MV-4-11 (cell line): ENCODE results near the gene RNU7-1.
A peak's percentile ranks its signal among the peaks of the same experiment; 100 is the strongest.

Experiments
- DNase-seq: peaks from one replicate; lab custom pipeline; 2025; lab: John Stamatoyannopoulos, UW

Gene RNU7-1

DNA sequence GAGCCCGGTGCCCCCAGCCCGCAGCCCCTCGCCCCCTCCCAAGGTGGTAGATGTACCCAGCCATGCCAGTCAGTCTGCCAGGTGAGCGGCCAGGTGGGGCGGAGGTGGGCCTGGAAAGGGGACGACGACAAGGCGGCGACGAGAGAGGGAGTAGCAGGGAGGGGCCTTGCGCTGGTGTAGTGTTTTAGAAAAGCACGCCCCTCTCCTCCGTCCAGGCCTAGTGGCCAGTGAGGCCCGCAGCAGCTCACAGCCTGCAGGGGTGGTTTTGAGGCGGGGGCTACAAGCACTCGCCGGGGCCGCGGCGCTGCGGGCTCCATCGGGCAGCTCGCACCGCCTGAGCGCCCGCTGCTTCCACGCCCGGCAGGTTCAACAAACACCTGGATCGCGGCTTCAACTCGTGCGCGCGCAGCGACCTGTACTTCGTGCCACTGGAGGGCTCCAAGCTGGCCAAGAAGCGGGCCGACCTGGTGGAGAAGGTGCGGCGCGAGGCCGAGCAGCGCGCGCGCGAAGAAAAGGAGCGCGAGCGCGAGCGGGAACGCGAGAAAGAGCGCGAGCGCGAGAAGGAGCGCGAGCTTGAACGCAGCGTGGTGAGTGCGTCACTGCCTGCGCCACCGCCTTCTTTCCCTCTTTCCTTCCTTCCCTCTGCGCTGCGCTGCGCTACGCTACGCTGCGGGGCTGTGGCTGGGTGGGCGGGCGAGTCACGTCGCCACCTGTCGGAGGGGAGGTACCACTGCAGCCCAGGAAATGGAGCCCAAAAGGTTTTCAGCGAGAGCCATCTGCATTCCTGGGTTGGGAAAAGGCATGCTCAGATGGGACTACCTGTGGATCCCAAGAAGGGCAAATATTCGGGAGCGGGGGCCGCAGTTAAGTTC lies 5.9 kb upstream of the RNU7-1 start:
- DNase-seq, result peak; percentile 92

DNA sequence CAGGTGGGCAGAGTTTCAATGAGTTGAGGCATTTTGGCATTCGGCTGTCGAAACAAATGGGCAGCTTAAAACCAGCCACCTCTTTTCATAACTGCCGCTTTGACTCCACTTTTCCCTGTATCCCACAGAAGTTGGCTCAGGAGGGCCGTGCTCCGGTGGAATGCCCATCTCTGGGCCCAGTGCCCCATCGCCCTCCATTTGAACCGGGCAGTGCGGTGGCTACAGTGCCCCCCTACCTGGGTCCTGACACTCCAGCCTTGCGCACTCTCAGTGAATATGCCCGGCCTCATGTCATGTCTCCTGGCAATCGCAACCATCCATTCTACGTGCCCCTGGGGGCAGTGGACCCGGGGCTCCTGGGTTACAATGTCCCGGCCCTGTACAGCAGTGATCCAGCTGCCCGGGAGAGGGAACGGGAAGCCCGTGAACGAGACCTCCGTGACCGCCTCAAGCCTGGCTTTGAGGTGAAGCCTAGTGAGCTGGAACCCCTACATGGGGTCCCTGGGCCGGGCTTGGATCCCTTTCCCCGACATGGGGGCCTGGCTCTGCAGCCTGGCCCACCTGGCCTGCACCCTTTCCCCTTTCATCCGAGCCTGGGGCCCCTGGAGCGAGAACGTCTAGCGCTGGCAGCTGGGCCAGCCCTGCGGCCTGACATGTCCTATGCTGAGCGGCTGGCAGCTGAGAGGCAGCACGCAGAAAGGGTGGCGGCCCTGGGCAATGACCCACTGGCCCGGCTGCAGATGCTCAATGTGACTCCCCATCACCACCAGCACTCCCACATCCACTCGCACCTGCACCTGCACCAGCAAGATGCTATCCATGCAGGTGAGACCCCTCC lies 5.0 kb upstream of the RNU7-1 start:
- DNase-seq, result no peak

DNA sequence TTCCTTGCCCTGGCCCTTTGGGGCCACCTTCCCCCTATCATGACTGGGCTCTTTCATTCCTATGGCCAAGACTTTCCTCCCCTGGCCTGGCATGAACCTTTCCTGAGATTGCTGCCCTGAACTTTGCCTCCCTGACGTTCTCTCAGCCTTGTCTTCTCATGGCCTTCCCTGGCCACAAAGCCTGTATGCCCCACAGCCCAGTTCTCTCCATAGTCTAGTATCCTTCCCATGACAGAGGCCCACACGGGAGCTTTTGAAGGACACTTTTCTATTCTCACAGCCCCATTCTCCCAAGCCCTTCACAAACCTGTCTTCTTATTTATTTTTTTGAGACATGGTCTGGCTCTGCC lies 4.5 kb upstream of the RNU7-1 start:
- no peak for DNase-seq

DNA sequence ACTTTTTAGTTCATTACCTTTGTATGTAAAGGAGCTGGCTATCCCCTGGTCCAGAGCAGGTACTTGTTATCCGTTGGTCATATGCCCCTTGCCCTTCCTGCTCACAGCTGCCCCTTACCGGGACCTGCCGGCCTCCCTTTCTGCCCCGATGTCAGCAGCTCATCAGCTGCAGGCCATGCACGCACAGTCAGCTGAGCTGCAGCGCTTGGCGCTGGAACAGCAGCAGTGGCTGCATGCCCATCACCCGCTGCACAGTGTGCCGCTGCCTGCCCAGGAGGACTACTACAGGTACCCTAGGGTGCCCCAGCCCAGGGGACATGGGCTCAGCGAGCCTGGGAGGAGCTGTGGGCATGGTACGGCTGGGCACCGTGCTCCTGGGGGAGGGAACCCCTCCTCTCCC lies 2.3 kb upstream of the RNU7-1 start:
- DNase-seq, result no peak

DNA sequence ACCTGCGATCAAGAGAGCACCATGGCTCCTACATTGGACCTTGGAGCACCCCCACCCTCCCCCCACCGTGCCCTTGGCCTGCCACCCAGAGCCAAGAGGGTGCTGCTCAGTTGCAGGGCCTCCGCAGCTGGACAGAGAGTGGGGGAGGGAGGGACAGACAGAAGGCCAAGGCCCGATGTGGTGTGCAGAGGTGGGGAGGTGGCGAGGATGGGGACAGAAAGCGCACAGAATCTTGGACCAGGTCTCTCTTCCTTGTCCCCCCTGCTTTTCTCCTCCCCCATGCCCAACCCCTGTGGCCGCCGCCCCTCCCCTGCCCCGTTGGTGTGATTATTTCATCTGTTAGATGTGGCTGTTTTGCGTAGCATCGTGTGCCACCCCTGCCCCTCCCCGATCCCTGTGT lies 1.8 kb upstream of the RNU7-1 start:
- DNase-seq, result no peak

DNA sequence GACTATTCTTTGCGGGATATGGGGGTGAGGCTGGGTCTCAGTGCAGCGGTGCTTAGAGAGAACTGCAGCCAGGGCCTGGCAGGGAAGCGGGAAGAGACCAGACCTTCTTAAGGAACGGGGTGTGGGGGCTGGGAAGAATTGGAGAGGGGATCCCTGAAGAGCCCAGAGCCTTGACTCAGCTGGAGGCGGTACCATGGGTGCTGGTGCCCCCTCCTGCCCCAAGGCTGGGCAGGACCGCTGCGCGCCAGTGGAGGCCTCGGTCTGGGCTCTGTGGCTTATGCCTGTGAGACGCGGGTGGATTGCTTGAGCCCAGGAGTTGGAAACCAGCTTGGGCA lies 1.3 kb upstream of the RNU7-1 start:
- peak; percentile 82 for DNase-seq

DNA sequence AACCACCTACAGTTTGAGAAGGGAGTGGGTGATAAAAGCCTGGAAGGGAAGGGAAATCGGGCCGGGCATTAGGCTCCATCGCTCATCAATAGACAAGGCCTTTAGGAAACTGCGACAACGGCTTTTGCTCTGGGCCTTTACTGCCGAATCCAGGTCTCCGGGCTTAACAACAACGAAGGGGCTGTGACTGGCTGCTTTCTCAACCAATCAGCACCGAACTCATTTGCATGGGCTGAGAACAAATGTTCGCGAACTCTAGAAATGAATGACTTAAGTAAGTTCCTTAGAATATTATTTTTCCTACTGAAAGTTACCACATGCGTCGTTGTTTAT lies 261 bp upstream of the RNU7-1 start:
- DNase-seq, result peak; percentile 91

DNA sequence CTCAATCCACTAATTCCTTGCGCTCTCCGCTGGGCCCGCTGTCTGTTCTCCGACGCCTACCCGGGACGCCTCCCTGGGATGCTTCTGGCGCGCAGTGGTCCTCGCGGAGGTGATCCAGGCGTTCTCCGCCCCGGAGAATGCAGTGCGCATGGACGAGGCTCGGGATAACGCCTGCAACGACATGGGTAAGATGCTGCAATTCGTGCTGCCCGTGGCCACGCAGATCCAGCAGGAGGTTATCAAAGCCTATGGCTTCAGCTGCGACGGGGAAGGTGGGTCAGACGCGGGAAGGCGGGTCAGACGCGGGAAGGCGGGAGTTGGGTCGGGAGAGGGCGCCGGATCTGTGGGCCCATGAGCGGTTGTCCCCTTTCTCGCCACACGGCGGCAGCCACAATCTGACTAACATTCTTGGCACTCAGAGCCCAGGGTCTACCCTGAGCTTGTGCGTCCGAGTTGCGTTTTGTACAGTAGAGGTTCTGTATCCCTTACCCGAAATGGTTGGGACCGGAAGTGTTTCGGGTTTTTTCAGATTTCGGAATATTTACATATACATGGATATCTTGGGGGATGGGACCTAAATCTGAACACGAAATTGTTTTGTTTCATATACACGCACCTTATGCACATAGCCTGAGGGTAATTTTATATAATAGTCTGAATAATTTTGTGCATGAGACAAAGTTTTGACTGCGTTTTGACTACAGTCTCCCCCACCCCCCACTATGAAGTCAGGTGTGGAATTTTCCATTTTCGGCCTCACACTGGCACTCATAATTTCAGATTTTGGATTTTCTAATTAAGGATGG lies 968 bp downstream of the RNU7-1 start:
- DNase-seq, result peak; percentile 90

DNA sequence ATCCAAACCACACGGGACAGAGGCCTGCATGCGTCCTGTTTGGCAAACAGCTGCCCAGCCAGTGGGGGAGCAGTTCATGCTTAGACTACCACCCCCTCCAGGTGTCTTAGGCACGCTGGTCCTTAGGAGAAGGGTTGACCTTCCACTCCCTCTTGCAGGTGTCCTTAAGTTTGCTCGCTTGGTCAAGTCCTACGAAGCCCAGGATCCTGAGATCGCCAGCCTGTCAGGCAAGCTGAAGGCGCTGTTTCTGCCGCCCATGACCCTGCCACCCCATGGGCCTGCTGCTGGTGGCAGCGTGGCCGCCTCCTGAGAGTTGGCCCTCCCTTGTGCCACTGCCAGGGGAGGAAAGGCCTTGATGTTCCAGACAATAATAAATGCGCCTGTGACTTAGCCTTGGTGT lies 2.0 kb downstream of the RNU7-1 start:
- no peak for DNase-seq

DNA sequence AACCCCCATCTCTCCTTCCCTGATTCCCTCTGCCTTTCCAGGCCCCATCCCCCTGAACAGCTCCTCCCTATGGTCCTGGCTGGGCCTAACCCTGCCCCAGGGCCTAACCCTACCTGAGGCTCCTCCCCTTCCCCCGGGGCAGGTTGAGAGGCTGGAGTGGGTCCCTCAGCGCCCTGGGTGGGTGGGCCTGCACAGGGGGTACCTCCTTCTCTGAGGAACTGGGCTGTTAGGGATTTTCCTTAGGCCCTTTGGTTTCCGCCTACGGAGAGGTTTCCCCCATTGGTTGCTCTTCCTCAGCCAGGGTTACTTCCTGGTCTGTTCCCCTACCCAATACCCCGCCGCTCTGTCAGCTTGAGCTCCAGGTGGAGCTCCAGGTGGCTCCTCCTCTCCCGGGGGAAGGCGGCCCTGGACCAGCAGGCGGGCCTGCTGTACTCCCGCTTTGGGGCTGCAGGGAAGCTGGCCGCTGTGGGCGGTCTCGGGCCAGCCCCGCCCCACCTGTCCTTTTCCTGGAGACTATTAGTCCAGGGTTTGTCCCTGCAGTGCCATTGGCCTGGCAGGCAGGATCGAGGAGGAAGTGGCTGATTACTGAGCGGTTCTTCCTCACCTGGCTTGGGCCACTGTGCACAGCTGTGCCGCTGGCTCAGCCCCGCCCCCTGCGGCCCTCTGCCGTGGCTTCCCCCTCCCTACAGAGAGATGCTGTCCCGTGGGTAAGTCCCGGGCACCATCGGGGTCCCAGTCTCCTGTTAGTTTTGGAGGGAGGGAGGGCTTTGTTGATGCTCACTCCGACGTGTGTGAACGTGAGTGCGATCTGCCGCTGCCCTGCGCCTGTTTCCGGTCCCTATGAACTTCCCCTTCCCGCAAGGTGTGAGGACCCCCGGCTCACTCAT lies 2.7 kb downstream of the RNU7-1 start:
- peak; percentile 47 for DNase-seq

DNA sequence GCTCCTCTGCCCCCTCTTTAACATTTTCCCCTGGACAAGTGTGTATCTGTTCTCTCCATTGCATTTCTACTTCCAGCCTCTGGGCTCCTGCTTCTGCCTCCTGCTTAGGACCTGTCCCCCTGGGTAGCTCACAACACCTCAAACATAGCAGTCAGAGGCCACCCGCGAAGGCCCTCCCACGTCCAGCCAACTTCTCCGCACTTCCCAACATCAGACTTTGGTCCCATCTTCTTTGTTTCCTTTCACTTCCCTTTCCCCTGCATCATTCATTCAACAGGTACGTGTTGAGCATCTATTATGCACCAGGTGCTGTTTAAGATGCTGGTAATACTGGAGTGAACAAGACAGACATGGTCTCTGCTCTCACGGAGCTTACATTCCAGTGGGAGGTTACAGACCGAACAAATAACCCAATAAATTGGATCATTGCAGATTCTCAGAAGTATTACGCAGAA lies 3.3 kb downstream of the RNU7-1 start:
- DNase-seq, result no peak

DNA sequence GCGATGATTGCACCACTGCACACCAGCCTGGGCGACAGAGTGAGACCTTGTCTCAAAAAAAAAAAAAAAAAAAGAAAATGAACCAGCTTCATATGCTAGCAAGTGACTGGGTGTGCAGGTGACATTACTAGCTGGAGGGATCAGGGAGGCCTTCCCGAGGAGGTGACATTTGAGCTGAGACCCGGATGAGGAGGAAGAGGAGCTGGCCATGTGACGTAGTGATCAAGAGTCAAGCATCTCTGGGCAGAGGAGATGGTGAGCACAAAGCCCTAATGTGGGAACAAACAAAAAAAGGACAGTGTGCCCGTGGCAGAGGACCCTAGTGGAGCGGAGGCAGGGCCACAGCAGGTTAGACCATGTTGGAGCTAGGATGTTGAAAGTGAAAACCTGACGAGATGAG lies 4.0 kb downstream of the RNU7-1 start:
- no peak for DNase-seq

DNA sequence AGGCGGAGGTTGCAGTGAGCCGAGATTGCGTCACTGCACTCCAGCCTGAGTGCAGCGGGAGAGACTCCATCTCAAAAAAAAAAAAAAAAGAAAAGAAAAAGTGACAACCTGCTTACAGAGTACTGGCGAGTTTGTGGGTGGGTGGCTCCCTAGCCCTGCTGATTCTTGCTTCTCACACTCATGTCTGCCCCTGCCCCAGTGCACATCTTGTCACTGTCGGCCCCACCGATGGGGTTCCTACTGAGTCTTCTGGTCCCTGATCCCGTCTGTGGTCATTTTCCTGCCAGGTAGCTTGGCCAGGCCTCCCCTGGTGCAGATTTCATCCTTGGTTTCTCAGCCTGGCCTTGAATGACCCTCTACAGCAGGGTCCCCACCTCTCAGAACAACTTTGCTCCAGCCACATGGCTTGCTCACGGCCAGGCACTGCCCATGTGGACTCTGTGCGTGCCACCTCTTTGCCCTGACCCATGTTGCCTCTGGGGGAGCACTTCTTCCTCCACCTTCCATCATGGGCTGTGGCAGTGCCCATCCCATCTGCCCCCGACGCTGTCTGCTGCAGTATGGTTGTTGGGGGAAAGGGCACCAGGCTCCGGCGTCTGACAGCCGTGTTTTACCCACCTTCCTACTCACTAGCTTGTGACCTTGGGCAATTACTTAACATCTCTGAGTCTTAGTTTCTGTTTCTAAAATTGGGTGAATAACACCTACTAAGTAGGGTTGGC lies 5.4 kb downstream of the RNU7-1 start:
- DNase-seq, result peak; percentile 25

DNA sequence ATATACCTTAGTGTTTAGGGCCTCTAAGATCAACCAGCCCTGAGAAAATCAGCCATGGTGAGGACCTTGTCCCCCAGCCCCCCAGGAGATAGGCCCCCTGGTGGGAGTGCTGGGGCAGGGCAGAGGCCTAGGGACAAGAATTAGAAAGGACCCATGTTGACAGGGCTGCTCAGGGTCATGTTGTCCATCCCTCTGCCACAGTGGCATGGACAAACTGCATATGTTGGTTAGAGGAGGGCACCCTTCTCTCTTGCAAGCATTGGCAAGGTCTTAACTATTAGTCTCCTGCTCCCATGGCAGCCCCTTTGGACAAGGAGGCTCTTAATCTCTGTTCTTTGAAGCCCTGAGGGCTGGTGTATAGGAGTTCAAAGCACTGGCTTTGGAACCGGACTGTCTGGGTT lies 6.8 kb downstream of the RNU7-1 start:
- peak; percentile 36 for DNase-seq

DNA sequence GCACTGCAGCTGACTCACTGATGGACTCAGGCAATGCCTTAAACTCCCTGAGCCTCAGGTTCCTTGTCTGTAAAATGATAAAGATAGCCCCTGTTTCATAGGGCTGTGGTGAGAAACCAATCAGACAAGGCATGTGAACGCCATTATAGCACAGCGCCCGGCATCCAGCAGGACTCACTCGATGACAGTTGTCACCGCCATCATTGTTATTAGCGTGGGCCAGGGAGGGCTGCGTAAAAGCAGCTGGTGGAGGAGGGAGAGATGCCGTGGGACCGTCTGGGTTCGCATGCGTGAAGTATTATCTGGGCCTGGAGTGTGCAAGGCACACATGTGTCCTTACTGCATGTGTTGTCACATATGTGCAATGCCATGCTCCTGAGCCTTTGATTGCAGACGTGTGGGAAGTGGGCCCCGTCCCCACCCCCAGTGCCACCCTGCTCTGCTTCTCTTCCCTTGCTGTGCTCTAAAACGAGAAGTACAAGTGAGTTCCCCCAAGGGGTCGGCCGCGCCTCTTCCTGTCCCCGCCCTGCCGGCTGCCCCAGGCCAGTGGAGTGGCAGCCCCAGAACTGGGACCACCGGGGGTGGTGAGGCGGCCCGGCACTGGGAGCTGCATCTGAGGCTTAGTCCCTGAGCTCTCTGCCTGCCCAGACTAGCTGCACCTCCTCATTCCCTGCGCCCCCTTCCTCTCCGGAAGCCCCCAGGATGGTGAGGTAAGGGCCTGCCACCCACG lies 7.4 kb downstream of the RNU7-1 start, which contains the start of gene PTPN6:
TSS of gene PTPN6 (plus strand) at position 546 of the 730 bp plus-strand sequence. CDS start at position 703, 157 bp downstream.
- DNase-seq, result peak; percentile 93

DNA sequence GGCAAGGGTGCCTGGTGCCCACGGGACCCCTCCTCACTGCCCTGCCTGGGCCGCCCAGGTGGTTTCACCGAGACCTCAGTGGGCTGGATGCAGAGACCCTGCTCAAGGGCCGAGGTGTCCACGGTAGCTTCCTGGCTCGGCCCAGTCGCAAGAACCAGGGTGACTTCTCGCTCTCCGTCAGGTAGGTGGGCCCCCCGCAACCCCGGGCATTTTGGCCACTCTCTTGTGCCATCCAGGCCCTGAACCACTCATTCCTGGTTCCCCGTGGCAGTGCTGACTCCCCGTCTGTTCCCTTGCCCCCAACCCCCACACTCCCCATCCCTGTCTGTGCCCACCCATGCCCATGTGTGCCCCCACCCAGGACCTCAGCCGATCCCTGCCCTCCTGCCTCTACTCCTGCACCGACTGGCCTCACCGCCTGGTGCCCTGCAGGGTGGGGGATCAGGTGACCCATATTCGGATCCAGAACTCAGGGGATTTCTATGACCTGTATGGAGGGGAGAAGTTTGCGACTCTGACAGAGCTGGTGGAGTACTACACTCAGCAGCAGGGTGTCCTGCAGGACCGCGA lies 8.0 kb downstream of the RNU7-1 start:
- DNase-seq, result no peak

DNA sequence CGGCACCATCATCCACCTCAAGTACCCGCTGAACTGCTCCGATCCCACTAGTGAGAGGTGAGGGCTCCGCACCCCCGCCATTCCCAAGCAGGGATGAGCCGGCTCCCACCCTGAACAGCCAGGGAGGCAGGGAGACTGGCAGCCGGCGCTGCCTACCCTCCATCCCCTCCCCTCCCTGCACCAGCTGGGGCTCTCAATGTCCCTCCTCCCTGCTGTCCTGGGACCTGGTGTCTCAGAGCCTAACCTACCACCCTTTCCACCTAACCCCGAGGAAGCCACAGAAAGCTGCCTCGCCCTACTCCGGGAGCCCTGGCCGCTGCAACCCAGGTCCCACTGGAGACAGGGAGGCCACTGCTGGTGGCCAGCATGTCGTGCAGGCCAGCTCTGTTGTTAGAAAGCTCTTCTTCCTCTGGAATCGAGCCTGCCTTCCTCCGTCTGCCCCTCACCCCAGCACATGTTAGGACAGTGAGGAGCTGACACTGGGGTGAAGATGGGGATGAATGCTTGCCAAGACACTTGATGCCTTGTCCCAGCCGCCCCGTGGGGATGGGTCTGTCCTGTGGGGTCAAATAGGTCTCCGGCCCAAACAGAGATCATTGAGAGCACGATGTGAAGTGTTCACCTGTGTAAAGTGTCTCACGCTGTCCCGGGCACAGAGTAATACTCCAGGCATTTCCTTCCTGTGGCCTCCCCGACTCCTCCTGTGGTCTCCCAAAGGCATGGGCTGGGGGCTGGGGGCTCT lies 8.7 kb downstream of the RNU7-1 start:
- DNase-seq, result no peak

DNA sequence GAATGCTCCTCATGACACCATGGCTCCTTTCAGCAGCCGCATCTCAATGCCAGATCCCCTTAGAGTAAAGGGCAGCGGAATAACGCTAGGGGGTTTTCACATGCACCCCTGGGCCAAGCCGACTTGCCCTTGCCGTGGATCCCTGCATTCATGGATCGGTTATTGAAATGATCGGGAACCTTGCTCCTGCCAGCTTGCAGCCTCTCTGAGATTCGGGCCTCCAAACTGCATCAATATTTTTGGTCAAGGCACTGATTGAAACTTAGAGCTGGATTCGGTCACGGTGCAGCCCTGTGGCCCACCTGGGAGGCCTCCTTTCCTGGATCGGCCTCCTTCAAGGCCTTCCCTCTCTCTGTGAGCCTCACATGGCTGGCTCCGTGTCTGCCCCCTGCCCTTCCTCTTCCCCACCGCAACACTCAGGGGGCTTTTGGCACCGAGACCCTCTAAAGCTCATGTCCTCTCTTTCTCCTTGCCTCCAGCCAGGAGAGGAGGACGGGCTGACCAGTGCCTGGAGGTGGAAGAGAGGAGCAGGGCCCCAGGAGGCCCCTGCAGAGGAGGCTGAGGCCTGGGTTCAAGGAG lies 9.3 kb downstream of the RNU7-1 start:
- DNase-seq, result peak; percentile 41
